GM18498 (cell line): ENCODE results near the gene GP1BB.
"Not testable (repeated sequence)": the region's sequence is repeated elsewhere in the genome, so short reads cannot be mapped to it uniquely, and the experiment has no call there.

Source experiments
- ATAC-seq: cut with Tn5 transposase; IDR thresholded peaks from one replicate; pipeline ENCODE4 v1.9.1; 2021; ENCODE audit warnings: mild to moderate bottlenecking, moderate library complexity; ENCODE audit not compliant: unreplicated experiment

GP1BB gene

DNA sequence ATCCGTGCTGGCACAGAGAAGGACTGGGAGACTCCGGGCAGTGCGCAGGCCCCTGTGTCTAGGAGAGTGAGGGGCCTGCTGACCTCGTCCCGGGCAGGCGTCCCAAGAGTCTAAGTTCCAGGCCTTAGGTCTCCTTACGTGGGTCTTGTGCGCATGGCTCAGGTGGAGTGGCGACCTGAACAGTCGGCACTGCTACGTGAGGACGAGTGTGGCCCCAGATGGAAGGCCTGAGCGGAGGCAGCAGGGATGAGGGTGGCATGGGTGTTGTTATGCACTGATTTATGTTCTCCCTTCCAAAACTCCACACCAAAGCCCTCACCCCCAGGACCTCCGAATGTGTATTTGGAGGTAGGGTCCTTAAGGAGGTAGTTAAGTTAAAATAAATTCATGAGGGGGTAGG lies 29.8 kb upstream of the GP1BB start:
- ATAC-seq: no peak

DNA sequence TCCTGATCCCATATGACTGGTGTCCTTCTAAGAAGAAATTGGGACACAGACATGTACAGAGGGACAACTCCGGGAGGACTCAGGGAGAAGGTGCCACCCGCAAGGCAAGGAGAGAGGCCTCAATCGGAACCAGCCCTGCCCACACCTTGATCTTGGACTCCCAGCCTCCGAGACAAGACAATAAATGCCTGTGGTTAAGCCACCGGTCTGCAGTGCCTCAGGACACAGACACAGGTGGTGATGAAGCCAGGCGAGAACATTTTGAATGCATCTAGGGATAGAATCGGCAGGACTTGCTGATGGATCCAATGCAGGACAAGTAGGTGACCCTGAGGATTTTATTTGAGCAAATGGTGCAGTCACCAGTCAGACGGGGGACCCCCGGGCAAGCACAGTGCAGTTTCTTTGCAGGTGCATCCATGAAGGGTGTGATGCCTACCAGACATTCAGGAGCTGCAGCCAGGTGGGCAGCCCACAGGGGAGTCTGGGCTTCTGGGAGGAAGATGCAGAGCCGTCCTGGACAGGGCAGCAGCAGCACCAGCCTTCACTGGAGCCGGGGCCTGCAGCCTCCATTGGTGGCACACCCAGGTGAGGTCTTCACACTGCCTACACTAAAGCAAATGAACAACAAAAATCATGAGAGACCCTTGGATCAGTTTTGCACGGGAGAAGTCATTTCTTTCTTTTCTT lies 29.2 kb upstream of the GP1BB start:
- ATAC-seq: no peak

DNA sequence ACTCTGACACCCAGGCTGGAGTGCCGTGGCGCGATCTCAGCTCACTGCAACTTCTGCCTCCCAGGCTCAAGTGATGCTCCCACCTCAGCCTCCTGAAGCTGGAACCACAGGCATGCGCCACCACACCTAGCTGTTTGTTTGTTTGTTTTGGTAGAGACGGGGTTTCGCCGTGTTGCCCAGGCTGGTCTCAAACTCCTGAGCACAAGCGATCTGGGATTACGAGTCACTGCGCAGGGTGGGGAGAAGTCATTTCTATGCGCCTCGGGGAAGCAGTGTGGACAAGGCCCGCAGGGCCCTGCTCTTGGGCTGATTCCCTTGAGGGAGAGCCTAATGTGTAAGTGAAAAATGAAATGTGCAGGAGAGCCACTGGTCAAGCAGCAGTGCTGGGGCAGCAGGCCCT lies 28.6 kb upstream of the GP1BB start:
- ATAC-seq: no peak

DNA sequence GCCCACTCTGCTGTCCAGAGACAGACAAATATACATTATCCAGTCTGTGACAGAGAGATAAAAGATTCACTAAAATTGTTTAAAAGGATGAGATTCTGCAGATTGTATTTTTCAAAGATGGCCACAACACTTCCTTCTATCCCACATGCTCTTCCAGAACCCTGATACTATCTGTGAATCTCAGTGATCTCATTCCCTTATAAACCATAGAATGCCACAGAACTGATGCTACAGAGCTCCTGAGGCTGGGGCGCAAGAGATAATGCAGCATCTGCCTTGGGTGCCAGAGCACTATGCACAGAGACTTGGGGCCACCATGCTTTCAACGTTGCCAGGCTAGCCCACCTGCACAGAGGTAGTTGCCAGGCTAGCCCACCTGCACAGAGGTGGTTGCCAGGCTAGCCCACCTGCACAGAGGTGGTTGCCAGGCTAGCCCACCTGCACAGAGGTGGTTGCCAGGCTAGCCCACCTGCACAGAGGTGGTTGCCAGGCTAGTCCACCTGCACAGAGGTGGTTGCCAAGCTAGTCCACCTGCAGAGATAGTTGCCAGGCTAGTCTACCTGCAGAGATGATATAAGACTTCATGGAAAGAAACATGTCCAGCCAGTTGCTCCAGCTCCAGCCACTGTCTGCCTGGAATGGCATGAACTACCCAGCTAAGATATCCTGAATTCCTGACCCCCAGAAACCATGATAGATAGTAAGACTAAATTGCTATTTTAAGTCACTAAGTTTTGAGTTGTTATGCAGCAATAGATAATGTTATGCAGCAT lies 26.6 kb upstream of the GP1BB start:
- ATAC-seq: no peak

- ATAC-seq: not testable (repeated sequence)
Measured at GRCh38 chr22:19697871-19698270, 25.5 kb upstream of the GP1BB start.

GRCh38 chr22:19700790-19701419 lies 22.4 kb upstream of the GP1BB start:
- ATAC-seq: no peak

DNA sequence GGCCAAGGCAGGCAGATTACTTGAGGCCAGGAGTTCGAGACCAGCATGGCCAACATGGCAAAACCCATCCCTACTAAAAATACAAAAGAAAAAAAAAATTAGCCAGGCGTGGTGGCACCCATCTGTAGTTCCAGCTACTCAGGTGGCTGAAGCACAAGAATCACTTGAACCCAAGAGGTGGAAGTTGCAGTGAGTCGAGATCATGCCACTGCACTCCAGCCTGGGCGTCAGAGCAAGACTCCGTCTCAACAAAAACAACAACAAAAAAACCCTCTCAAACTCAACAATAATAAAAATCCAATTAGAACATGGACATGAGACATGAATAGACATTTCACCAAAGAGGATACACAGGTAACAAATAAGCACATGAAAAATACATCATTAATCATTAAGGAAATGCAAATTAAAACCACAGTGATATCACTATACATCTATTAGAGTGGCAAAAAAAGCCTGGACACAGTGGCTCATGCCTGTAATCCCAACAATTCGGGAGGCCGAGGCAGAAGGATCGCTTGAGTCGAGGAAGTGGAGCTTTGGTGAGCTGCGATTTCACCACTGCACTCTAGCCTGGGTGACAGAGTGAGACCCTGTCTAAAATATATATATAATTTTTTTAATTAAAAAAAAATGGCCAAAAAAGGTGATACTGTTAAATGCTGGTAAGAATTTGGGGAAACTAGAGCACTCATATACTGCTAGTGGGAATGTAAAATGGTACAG lies 21.8 kb upstream of the GP1BB start:
- no peak for ATAC-seq

- ATAC-seq: no peak
Measured at GRCh38 chr22:19703869-19704268, 19.5 kb upstream of the GP1BB start.

GRCh38 chr22:19704355-19705015 lies 18.9 kb upstream of the GP1BB start:
- ATAC-seq: no peak

DNA sequence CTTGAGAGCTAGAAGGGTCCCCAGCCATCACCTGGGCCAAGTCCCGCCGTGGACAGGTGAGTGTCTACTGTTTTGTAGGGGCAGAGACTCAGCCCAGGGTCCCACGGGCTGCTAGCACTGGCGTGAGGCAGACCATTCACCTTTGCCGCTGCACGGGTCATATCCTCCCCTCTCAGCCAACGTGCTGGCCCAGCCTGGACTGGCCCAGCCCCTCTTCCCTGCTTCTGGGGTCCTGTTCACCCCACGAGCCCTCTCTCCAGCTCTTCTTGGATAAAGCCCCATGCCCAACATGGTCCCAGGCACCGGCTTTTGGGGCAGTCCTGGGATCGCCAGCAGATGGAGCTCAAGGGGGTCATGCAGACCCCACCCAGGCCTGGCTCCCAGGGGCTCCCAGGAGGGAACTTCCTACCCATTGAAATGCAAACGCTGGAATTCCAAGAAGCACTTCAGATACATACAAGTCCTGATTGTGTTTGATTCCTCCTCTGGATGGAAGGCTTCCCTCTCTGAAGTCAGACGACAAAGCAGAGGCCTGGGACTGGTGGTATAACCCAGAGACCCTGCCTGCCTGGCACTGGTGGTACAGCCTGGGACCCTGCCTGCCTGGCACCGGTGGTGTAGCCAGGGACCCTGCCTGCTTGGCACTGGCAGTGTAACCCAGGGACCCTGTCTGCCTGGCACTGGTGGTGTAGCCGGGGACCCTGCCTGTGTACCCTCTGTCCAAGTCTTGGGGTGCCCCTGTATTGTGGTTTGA lies 18.0 kb upstream of the GP1BB start:
- no peak for ATAC-seq

GRCh38 chr22:19706661-19707151 lies 16.6 kb upstream of the GP1BB start:
- no peak for ATAC-seq

GRCh38 chr22:19707347-19708290 lies 15.7 kb upstream of the GP1BB start:
- ATAC-seq: no peak

- ATAC-seq: no peak
Measured at GRCh38 chr22:19708321-19709011, 14.9 kb upstream of the GP1BB start.

DNA sequence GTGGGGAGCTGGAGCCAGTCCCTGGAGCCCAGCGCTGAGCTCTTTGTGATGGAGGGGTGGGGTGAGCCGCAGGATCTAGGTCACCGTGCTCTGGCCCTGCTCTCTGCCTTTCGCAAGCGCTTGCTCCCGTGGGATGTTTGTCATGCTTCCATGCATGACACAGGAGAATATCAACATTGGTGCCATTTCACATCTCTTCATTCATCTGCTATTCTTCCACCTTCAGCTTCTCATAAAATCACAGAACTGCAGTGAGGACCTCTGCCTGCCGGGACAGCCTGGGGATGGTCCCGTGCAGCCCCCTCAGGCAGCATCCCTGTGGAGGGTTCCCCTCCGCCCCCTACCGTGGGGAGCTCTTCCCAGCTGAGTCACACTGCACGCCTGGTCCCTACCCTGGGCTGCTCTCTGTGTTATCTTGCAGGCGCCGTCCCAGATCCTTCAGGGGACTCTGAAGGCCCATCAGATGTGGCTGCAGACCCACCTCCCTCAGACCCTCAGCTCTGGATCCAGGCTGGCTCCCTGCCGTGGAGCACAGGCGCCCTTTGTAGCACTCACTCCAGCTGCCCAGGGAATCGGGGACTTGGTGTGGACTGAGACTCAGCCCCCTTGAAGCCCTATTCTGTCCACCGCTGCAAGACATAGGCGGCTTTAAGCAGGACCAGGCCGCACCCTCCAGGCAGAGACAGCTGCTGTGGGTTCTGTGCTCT lies 14.1 kb upstream of the GP1BB start:
- ATAC-seq: no peak

DNA sequence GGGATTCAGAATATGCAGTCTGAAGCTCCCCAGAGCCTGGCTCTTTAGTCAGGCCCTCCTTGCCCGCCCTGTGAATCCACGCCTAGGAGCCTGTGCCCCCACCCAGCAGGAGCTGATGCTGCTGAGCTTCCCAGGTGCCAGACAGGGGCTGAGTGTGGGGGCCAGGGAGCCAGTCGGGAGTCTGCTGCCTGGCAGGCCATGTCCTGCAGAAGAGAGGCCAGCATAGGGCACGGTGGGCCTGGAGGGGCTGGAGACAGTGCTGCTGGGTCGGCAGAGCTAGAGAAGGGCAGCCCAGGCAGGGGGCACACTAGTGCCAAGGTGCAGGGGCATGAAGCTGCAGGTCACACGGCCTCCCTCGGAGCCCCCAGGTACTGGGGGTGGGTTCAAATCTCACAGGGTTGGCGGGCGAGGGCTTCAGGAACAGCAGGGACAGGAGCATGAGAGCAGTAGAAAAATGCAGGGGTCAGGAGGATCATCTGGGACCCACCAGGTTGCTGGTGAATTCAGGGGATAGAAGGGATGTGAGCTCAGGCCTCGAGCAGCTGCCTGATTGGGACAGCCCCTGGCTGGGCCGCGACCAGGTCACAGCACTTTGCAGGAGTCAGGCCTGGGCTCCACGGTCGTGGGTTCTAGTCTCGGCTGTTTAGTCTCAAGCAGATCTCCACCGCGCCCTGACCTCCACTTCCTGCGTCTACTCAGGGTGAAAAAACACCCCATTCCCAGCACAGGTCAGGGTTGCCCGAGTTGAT lies 13.1 kb upstream of the GP1BB start:
- no peak for ATAC-seq

DNA sequence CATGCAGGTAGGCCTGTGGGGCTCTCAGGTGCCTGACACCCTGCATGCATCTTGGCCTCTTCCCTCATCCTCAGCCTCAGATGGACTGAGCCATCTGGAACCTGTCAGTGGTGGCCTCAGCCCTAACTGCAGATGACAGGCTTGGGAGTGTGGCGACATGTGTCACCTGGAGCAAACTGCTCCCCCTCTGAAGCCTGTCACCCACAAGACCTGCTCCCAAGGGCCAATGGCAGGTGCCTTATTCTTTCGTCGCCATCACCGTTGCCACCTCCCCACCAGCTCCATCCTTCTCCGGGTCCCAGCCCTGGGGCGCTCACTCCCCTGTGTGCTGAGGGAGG lies 12.6 kb upstream of the GP1BB start:
- no peak for ATAC-seq

DNA sequence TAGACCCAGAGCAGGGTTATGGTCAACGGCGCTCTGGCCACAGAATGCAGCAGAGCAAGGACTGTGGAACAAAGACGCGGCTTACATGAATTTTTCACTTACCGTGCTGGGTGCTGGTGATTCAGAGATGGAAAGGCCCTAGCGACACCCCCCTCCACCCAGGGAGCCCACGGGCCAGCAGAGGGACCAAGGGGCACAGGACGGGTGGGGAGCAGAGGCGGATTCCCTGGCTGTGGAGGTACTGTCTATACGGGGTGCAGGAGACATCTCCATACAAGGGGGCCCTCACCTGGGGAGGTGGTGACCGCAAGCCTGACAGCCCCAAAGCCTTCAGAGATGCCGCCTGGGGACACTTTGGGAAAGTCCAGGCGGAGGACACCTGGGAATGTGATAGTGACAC lies 10.1 kb upstream of the GP1BB start:
- ATAC-seq: no peak
